ENCODE data around the gene LRRC74B.
"Not testable (repeated sequence)": the region's sequence is repeated elsewhere in the genome, so short reads cannot be mapped to it uniquely, and the experiment has no call there.

The LRRC74B gene

GRCh38 chr22:21045585-21046294, at the start of gene LRRC74B:
LRRC74B (plus strand) TSS chr22:21045946; CDS start chr22:21045987, 41 bp downstream.
- DNase-seq (ENCODE audit: low read depth, low spot score), result peak; percentile 39

GRCh38 chr22:20996031-20996410, 49.7 kb upstream of the LRRC74B start:
- DNase-seq (ENCODE audit: low read depth, low spot score), result no peak

- DNase-seq (ENCODE audit: low read depth, low spot score), result no peak
These were observed 48.9 kb upstream of the LRRC74B start for GRCh38 chr22:20996598-20997535.

- DNase-seq (ENCODE audit: low read depth, low spot score), result no peak
These were observed 48.0 kb upstream of the LRRC74B start for GRCh38 chr22:20997536-20998257.

GRCh38 chr22:20998411-20999336, 47.1 kb upstream of the LRRC74B start:
- DNase-seq (ENCODE audit: low read depth, low spot score), result no peak

- DNase-seq (ENCODE audit: low read depth, low spot score), result no peak
These were observed 46.2 kb upstream of the LRRC74B start for GRCh38 chr22:20999350-21000206.

- no peak for DNase-seq (ENCODE audit: low read depth, low spot score)
These were observed 45.3 kb upstream of the LRRC74B start for GRCh38 chr22:21000207-21000986.

GRCh38 chr22:21000987-21001600, 44.7 kb upstream of the LRRC74B start:
- no peak for DNase-seq (ENCODE audit: low read depth, low spot score)

GRCh38 chr22:21001601-21002325, 44.0 kb upstream of the LRRC74B start, which contains the start of gene THAP7:
THAP7 (minus strand) TSS chr22:21002118; CDS start chr22:21001911, 207 bp downstream.
- DNase-seq (ENCODE audit: low read depth, low spot score), result peak; percentile 94

GRCh38 chr22:21003782-21004181, 42.0 kb upstream of the LRRC74B start:
- no peak for DNase-seq (ENCODE audit: low read depth, low spot score)

GRCh38 chr22:21009208-21009607, 36.5 kb upstream of the LRRC74B start:
- not testable (repeated sequence) for DNase-seq (ENCODE audit: low read depth, low spot score)

GRCh38 chr22:21009638-21010425, 35.9 kb upstream of the LRRC74B start:
- DNase-seq (ENCODE audit: low read depth, low spot score), result no peak

- no peak for DNase-seq (ENCODE audit: low read depth, low spot score)
These were observed 35.2 kb upstream of the LRRC74B start for GRCh38 chr22:21010426-21011113.

GRCh38 chr22:21012446-21013407, 33.0 kb upstream of the LRRC74B start:
- no peak for DNase-seq (ENCODE audit: low read depth, low spot score)

GRCh38 chr22:21013657-21014201, 32.0 kb upstream of the LRRC74B start:
- DNase-seq (ENCODE audit: low read depth, low spot score), result no peak

Data from activated naive CD8-positive, alpha-beta T cell treated with anti-CD3 and anti-CD28 coated beads, Interleukin-2, amount 50 U/mL, for 16 hours (primary cell).